HFFc6 (cell line): ENCODE measurements around the gene USP38. TPM values are rescaled to one million over a fixed set of nuclear protein-coding genes. Genes with fewer than 3 reads are reported as not detected.

Source experiments
- DNase-seq: peaks from one replicate; pipeline ENCODE4 v3.0.0-alpha.2; 2018
- H3K27ac Mint-ChIP-seq: 2 replicates; pipeline ENCODE4 v1.8.0; 2020; ENCODE audit warnings: mild to moderate bottlenecking, mixed read lengths
- H3K27me3 Mint-ChIP-seq: 2 replicates; pipeline ENCODE4 v1.8.0; 2021; ENCODE audit warnings: mild to moderate bottlenecking, moderate library complexity, mixed read lengths; ENCODE audit not compliant: insufficient read depth
- H3K36me3 Mint-ChIP-seq: 2 replicates; pipeline ENCODE4 v1.8.0; 2021; ENCODE audit warnings: low read depth, mixed read lengths
- H3K4me1 Mint-ChIP-seq: 2 replicates; pipeline ENCODE4 v1.8.0; 2020; ENCODE audit warnings: low read depth, mixed read lengths
- H3K4me3 Mint-ChIP-seq: 2 replicates; pipeline ENCODE4 v1.8.0; 2020; ENCODE audit warnings: mild to moderate bottlenecking, moderate library complexity, mixed read lengths
- H3K9me3 Mint-ChIP-seq: 2 replicates; pipeline ENCODE4 v1.8.0; 2020; ENCODE audit warnings: mild to moderate bottlenecking, mixed read lengths
- CTCF ChIP-seq: fragments of 200-600 bp; sonication (generic); IDR thresholded peaks from 2 replicates; pipeline ENCODE4 v1.5.0; 2021; ENCODE audit warnings: antibody characterized with exemption, mild to moderate bottlenecking
- long read RNA-seq: library from polyadenylated mRNA; unstranded; transcript quantifications from one replicate; pipeline ENCODE4 v2.0.0, GENCODE V29; 2019
- total RNA-seq, 6 experiments: library from RNA; stranded (reverse); fragmentation: NEBNext Ultra II Directional; extraction: Animal tissue kit (Norgen Biotek cat#: 25700); gene quantifications; 2 replicates in 1 of 6; 3 replicates in 5 of 6; pipeline ENCODE4 v1.2.3, GENCODE V29; 2021

Gene USP38
- total RNA-seq, result 10 to 100 TPM; 13.8 to 20.4 (median 18.3) TPM
- long read RNA-seq, full-length matches to known transcripts, result 12 of 23 reads
- long read RNA-seq, partial matches to known transcripts, result 10 of 23 reads
- long read RNA-seq, other reads (novel, unspliced or antisense), result 1 of 23 reads

GRCh38 chr4:143184503-143185252 lies at the start of gene USP38:
USP38 (plus strand) TSS chr4:143184917; CDS start chr4:143185451, 534 bp downstream.
- DNase-seq, result peak; percentile 95
- H3K9me3 Mint-ChIP-seq, result no peaks in the 10 kb centered on the region
- TF ChIP-seq CTCF, result peak; percentile 34
- H3K36me3 Mint-ChIP-seq, result peaks cover 42% of the 10 kb centered on the region
- peak within 1 kb of the TSS; percentile 95 for H3K27ac Mint-ChIP-seq
- H3K4me3 Mint-ChIP-seq, result peak within 1 kb of the TSS; percentile 91
- H3K27me3 Mint-ChIP-seq, result no peaks in the 10 kb centered on the region
- peaks cover 40% of the 10 kb centered on the region for H3K4me1 Mint-ChIP-seq

- TF ChIP-seq CTCF, result no peak
- Mint-ChIP-seq H3K36me3 (no peaks in the 10 kb centered on the region), H3K4me3 (no peak overlapping the region), H3K4me1 (no peaks in the 10 kb centered on the region), H3K27me3 (no peaks in the 10 kb centered on the region), H3K27ac (no peak overlapping the region), H3K9me3 (no peaks in the 10 kb centered on the region)
- DNase-seq, result no peak
These were observed 49.4 kb upstream of the USP38 start for GRCh38 chr4:143135358-143135757.

- H3K9me3 Mint-ChIP-seq, result no peaks in the 10 kb centered on the region; the same call in 1 of the 2 replicates
- H3K36me3 Mint-ChIP-seq, result no peaks in the 10 kb centered on the region
These were observed 44.0 kb upstream of the USP38 start for GRCh38 chr4:143140696-143141095.

GRCh38 chr4:143148521-143148920 lies 36.2 kb upstream of the USP38 start:
- peaks cover 2% of the 10 kb centered on the region for H3K27me3 Mint-ChIP-seq
- no peaks in the 10 kb centered on the region; the same call in 1 of the 2 replicates for H3K9me3 Mint-ChIP-seq
- no peak overlapping the region for H3K4me3 Mint-ChIP-seq
- no peak overlapping the region for H3K27ac Mint-ChIP-seq
- no peaks in the 10 kb centered on the region for H3K36me3 Mint-ChIP-seq
- no peak for DNase-seq
- no peak for TF ChIP-seq CTCF
- H3K4me1 Mint-ChIP-seq, result no peaks in the 10 kb centered on the region

More at GRCh38 chr4:143140696-143141095, 44.0 kb upstream of the USP38 start:
- no peak for DNase-seq
- no peaks in the 10 kb centered on the region for H3K4me1 Mint-ChIP-seq
- no peak overlapping the region for H3K4me3 Mint-ChIP-seq
- no peaks in the 10 kb centered on the region; the same call in 1 of the 2 replicates for H3K27me3 Mint-ChIP-seq
- no peak for TF ChIP-seq CTCF
- no peak overlapping the region for H3K27ac Mint-ChIP-seq

GRCh38 chr4:143156853-143157252 lies 27.9 kb upstream of the USP38 start:
- H3K4me3 Mint-ChIP-seq, result no peak overlapping the region
- H3K27ac Mint-ChIP-seq, result no peak overlapping the region
- no peaks in the 10 kb centered on the region for H3K4me1 Mint-ChIP-seq
- no peak for TF ChIP-seq CTCF
- peaks cover 1% of the 10 kb centered on the region for H3K27me3 Mint-ChIP-seq
- H3K9me3 Mint-ChIP-seq, result no peaks in the 10 kb centered on the region
- no peaks in the 10 kb centered on the region for H3K36me3 Mint-ChIP-seq
- no peak for DNase-seq
